GM12878 (cell line): ENCODE measurements around the gene ATP8A1. TPM values are rescaled to one million over a fixed set of nuclear protein-coding genes. Genes with fewer than 3 reads are reported as not detected.

Experiments
- ATAC-seq: fragments of 200-7000 bp; cut with Tn5 transposase; 3 replicates; pipeline ENCODE4 v1.9.1; 2020; ENCODE audit warnings: mild to moderate bottlenecking, moderate library complexity
- BruUV-seq: library from RNA; stranded (reverse); fragments of 400-500 nt; replicated peaks from 2 replicates; lab custom pipeline; 2021; lab: Mats Ljungman, UMichigan
- CTCF ChIA-PET: fragments of 300-600 bp; sonication (Branson Sonifier 250); formaldehyde crosslinking; extraction: SDS; loops from one replicate; lab custom pipeline; 2021; ENCODE audit warnings: inconsistent platforms; lab: Yijun Ruan, JAX
- POLR2A ChIA-PET: fragments of 350-600 bp; formaldehyde crosslinking; extraction: SDS; loops from one replicate; lab custom pipeline; 2021; ENCODE audit warnings: inconsistent platforms; lab: Charles Lee
- RAD21 ChIA-PET: fragments of 300-600 bp; sonication (Branson Sonifier 250); formaldehyde crosslinking; loops from one replicate; lab custom pipeline; 2023; ENCODE audit warnings: antibody characterized with exemption; ENCODE audit not compliant: unreplicated experiment; lab: Charles Lee
- SMC1A ChIA-PET: fragments of 300-600 bp; sonication (Branson Sonifier 250); formaldehyde crosslinking; loops from one replicate; lab custom pipeline; 2023; ENCODE audit not compliant: unreplicated experiment, uncharacterized antibody; lab: Charles Lee
- DNase-seq: peaks from one replicate; pipeline ENCODE4 v3.0.0-alpha.2; 2011; ENCODE audit warnings: low read depth, low spot score
- FAIRE-seq: peaks from 3 replicates; lab custom pipeline; 2011; peaks lifted over from hg19 to GRCh38; lab: Jason Lieb, UNC
- H2AFZ ChIP-seq: 2 replicates; pipeline ENCODE4 v1.6.0; 2011; ENCODE audit warnings: low read depth, low read length, control low read depth; ENCODE audit not compliant: control insufficient read depth
- H3K27ac ChIP-seq: 2 replicates; pipeline ENCODE4 v1.5.1; 2011; ENCODE audit warnings: control low read depth; ENCODE audit not compliant: control insufficient read depth, insufficient read depth
- H3K27me3 ChIP-seq, 2 experiments: replicated peaks in 1 of 2; 2 replicates each; pipeline versions ENCODE4 v1.6.0 to v1.6.1; 2011; ENCODE audit warnings: low read length in 1 of 2; ENCODE audit not compliant: control insufficient read depth in 2 of 2, insufficient read depth in 2 of 2
- H3K36me3 ChIP-seq, 2 experiments: 2 replicates each; pipeline ENCODE4 v1.5.1; 2011; ENCODE audit warnings: low read length in 1 of 2; ENCODE audit not compliant: control insufficient read depth in 2 of 2, insufficient read depth in 2 of 2
- H3K4me1 ChIP-seq: 2 replicates; pipeline ENCODE4 v1.6.1; 2011; ENCODE audit warnings: mild to moderate bottlenecking, low read length, moderate library complexity, mixed read lengths; ENCODE audit not compliant: control insufficient read depth, insufficient read depth
- H3K4me2 ChIP-seq: 2 replicates; pipeline ENCODE4 v1.6.0; 2011; ENCODE audit warnings: control low read depth; ENCODE audit not compliant: control insufficient read depth, insufficient read depth
- H3K4me3 ChIP-seq: fragments of 200-600 bp; sonication (generic); 2 replicates; pipeline ENCODE4 v1.5.1; 2016
- H3K79me2 ChIP-seq: 2 replicates; pipeline ENCODE4 v1.6.0; 2011; ENCODE audit warnings: low read length; ENCODE audit not compliant: control insufficient read depth, insufficient read depth
- H3K9ac ChIP-seq: 2 replicates; pipeline ENCODE4 v1.8.0; 2011; ENCODE audit warnings: low read length, control low read depth, mixed read lengths; ENCODE audit not compliant: control insufficient read depth, insufficient read depth
- H3K9me3 ChIP-seq: replicated peaks from 3 replicates; pipeline ENCODE4 v1.5.1; 2011; ENCODE audit warnings: mild to moderate bottlenecking, low read length; ENCODE audit not compliant: control insufficient read depth, insufficient read depth
- H4K20me1 ChIP-seq: 2 replicates; pipeline ENCODE4 v1.6.0; 2011; ENCODE audit not compliant: control insufficient read depth, insufficient read depth
- ATF7 ChIP-seq: fragments of 450-650 bp; IDR thresholded peaks from 2 replicates; pipeline ENCODE4 v1.6.1; 2016; ENCODE audit warnings: low read depth, mild to moderate bottlenecking
- CEBPB ChIP-seq, 2 experiments: fragments of 150-350 bp in 1 of 2; IDR thresholded peaks; 2 replicates each; pipeline ENCODE4 v1.6.1; 2012 to 2014; ENCODE audit warnings: low read depth in 2 of 2, low read length in 2 of 2, borderline replicate concordance in 1 of 2, inconsistent platforms in 1 of 2
- CHD2 ChIP-seq: IDR thresholded peaks from 2 replicates; pipeline ENCODE4 v1.6.1; 2011; ENCODE audit warnings: low read depth, low read length, improper control_type of control experiment, borderline replicate concordance
- CHD4 ChIP-seq: fragments of 200-600 bp; sonication (generic); IDR thresholded peaks from 2 replicates; pipeline ENCODE4 v1.6.1; 2016; ENCODE audit warnings: mild to moderate bottlenecking
- CTCF ChIP-seq, 3 experiments: IDR thresholded peaks in 2 of 3; conservative IDR thresholded peaks in 1 of 3; 2 replicates each; pipeline ENCODE4 v1.5.1; 2011; ENCODE audit warnings: low read depth in 3 of 3, low read length in 3 of 3, mild to moderate bottlenecking in 3 of 3, control low read depth in 2 of 3, moderate library complexity in 2 of 3, inconsistent platforms in 1 of 3, mixed read lengths in 1 of 3; ENCODE audit not compliant: control insufficient read depth in 2 of 3, insufficient read depth in 1 of 3; ENCODE audit errors: extremely low read depth in 1 of 3
- DPF2 ChIP-seq: fragments of 450-650 bp; IDR thresholded peaks from 2 replicates; pipeline ENCODE4 v1.6.1; 2017; ENCODE audit warnings: mild to moderate bottlenecking
- HDAC6 ChIP-seq: fragments of 200-600 bp; sonication (generic); IDR thresholded peaks from one replicate; pipeline ENCODE4 v1.8.0; 2017; ENCODE audit warnings: antibody characterized with exemption; ENCODE audit not compliant: unreplicated experiment
- MAX ChIP-seq: IDR thresholded peaks from 2 replicates; pipeline ENCODE4 v1.6.1; 2012; ENCODE audit warnings: low read depth, low read length, improper control_type of control experiment
- MTA3 ChIP-seq: IDR thresholded peaks from 2 replicates; pipeline ENCODE4 v1.6.1; 2012; ENCODE audit warnings: low read length, inconsistent platforms, borderline replicate concordance
- POU2F2 ChIP-seq: IDR thresholded peaks from 3 replicates; pipeline ENCODE4 v1.6.1; 2011; ENCODE audit warnings: low read depth, mild to moderate bottlenecking, low read length, borderline replicate concordance
- RUNX3 ChIP-seq: IDR thresholded peaks from 2 replicates; pipeline ENCODE4 v1.6.1; 2012; ENCODE audit warnings: low read length, inconsistent platforms
- ZNF687 ChIP-seq: fragments of 450-650 bp; IDR thresholded peaks from 2 replicates; pipeline ENCODE4 v1.6.1; 2017; ENCODE audit warnings: mild to moderate bottlenecking, moderate library complexity
- WGBS: methylation state at CpG from one replicate; pipeline ENCODE4 v1.1.6; 2016; ENCODE audit warnings: low lambda C conversion rate; ENCODE audit not compliant: insufficient replicate concordance, insufficient coverage; ENCODE audit errors: missing lambda C conversion rate; 5-methylcytosine and 5-hydroxymethylcytosine counted together
- in situ Hi-C: fragments of 300-500 bp; cut with MboI; formaldehyde crosslinking; loops from 9 replicates; pipeline ENCODE4 v1.14.3; 2018; ENCODE audit warnings: mixed read lengths
- intact Hi-C: fragments of 100-400 bp; cut with micrococcal nuclease; formaldehyde crosslinking; loops from one replicate; pipeline ENCODE4 v1.14.2; 2022; ENCODE audit not compliant: unreplicated experiment
- polyA plus RNA-seq, 11 experiments: library from polyadenylated mRNA; depleted of rRNA in 4 of 11; unstranded in 6 of 11; stranded (reverse) in 5 of 11; fragments of >200 nt; fragmentation: Nextera tagmentation in 4 of 11; fragmentation: Illumina TruSeq in 1 of 11; extraction: Ambion mirVana in 4 of 11; extraction: Trizol in 1 of 11; gene quantifications; 1 replicate in 1 of 11; 2 replicates in 10 of 11; pipeline versions ENCODE4 v1.2.1 to v1.2.3, GENCODE V29; 2011 to 2016; ENCODE audit warnings: inconsistent platforms in 2 of 11, missing spikeins in 2 of 11, low read depth in 1 of 11
- total RNA-seq, 4 experiments: library from RNA; depleted of rRNA in 3 of 4; stranded (reverse); fragments of >200 nt in 3 of 4; fragmentation: Illumina TruSeq in 1 of 4; extraction: Trizol in 1 of 4; gene quantifications; 2 replicates each; pipeline versions ENCODE4 v1.2.1 to v1.2.3, GENCODE V29; 2013 to 2021

The ATP8A1 gene
- total and polyA plus RNA-seq, 10 of the 15 experiments (the other 5 are each of a cell fraction or from before 2014, with no cell fraction given), result 9.0 to 116 (median 37.3) TPM

GRCh38 chr4:42605264-42605663 lies 51.6 kb downstream of the ATP8A1 start (continued):
- TF ChIP-seq ZNF687, result no peak
- no peak for TF ChIP-seq CHD2

- no peaks in the 10 kb centered on the region for H3K9me3 ChIP-seq
- H3K4me1 ChIP-seq, result no peaks in the 10 kb centered on the region; the same call in 1 of the 2 replicates
- no peaks in the 10 kb centered on the region for H3K27me3 ChIP-seq
- BruUV-seq, result no TSS peak
- no peaks in the 10 kb centered on the region; the same call in 1 of the 2 replicates for H3K79me2 ChIP-seq
- H3K36me3 ChIP-seq, result peaks cover 1 to 13% of the 10 kb centered on the region in 2 experiments; a peak in 3 of 4 replicates
- no peak overlapping the region for H3K4me2 ChIP-seq
- H4K20me1 ChIP-seq, result no peaks in the 10 kb centered on the region
- H2AFZ ChIP-seq, result no peak overlapping the region
- intact Hi-C loops, result no loop called here
- WGBS, result 100% methylated on average over 2 of the region's 2 CpGs
- ChIA-PET SMC1A (interaction anchor here (1.4 to 2.3 kb wide), 4 partner anchors 13 to 164 kb away, joined by 3 to 12 read pairs (median 4); no protein-coding TSS in a partner anchor), POLR2A (no interaction called here), CTCF (interaction anchor here (1.4 to 4.4 kb wide), 2 partner anchors 12 to 35 kb away, joined by 3 to 17 read pairs; no protein-coding TSS in a partner anchor), RAD21 (interaction anchor here (0.7 to 2.4 kb wide), 2 partner anchors 53 to 261 kb away, joined by 3 to 8 read pairs; partner anchors contain the start of gene ATP8A1)
- ATAC-seq (no peak), DNase-seq (no peak), FAIRE-seq (no peak)
- H3K27ac ChIP-seq, result no peak overlapping the region
- no peak overlapping the region for H3K9ac ChIP-seq
- TF ChIP-seq CEBPB (IDR thresholded peaks at IDR 0.05; ENCODE audit: borderline replicate concordance in 1 of 2, low read depth in 2 of 2, low read length in 2 of 2), result no peak
- TF ChIP-seq HDAC6, result no peak
- no peak for TF ChIP-seq ATF7
- TF ChIP-seq RUNX3, result no peak
- no peak for TF ChIP-seq MAX
- TF ChIP-seq DPF2, result no peak
- no peak for TF ChIP-seq MTA3
- TF ChIP-seq CHD4, result no peak
- no peak for TF ChIP-seq CTCF (IDR thresholded peaks at IDR 0.05 in 2 of 3, conservative IDR thresholded peaks at IDR 0.05 in 1 of 3; ENCODE audit: control insufficient read depth in 2 of 3, extremely low read depth in 1 of 3, insufficient read depth in 1 of 3, low read depth in 3 of 3, low read length in 3 of 3)
- TF ChIP-seq POU2F2, result no peak
- in situ Hi-C loops, result no loop called here
- no peak overlapping the region for H3K4me3 ChIP-seq
These were observed 53.0 kb downstream of the ATP8A1 start for GRCh38 chr4:42603862-42604261.
